Lower lobe of right lung (tissue), 2 donors: Measurements from ENCODE around the gene PRKCH. TPM values are rescaled to one million over a fixed set of nuclear protein-coding genes. Genes with fewer than 3 reads are reported as not detected.

Source experiments
- ATAC-seq, 2 donors: fragments of 200-7000 bp; cut with Tn5 transposase; one replicate each; pipeline ENCODE4 v1.9.1; 2020 to 2022; ENCODE audit warnings: mild to moderate bottlenecking in 2 of 2, moderate library complexity in 2 of 2
- DNase-seq: peaks from one replicate; pipeline ENCODE4 v3.0.0-alpha.2; 2020
- H3K27ac ChIP-seq: fragments of 200-600 bp; one replicate; pipeline ENCODE4 v1.8.0; 2022
- H3K27me3 ChIP-seq: fragments of 200-600 bp; one replicate; pipeline ENCODE4 v1.8.0; 2022; ENCODE audit warnings: low read depth
- H3K36me3 ChIP-seq: fragments of 200-600 bp; one replicate; pipeline ENCODE4 v1.8.0; 2022; ENCODE audit warnings: mild to moderate bottlenecking
- H3K4me1 ChIP-seq: fragments of 200-600 bp; one replicate; pipeline ENCODE4 v1.8.0; 2022
- H3K4me3 ChIP-seq: fragments of 200-600 bp; one replicate; pipeline ENCODE4 v1.8.0; 2022; ENCODE audit warnings: mild to moderate bottlenecking
- H3K9me3 ChIP-seq: fragments of 200-600 bp; one replicate; pipeline ENCODE4 v1.8.0; 2022
- intact Hi-C: fragments of 100-400 bp; cut with DNase I; formaldehyde crosslinking; loops from one replicate; pipeline ENCODE4 v1.11.0; 2022
- total RNA-seq: library from RNA; stranded (reverse); fragmentation: NEBNext Ultra II Directional; extraction: Animal tissue kit (Norgen Biotek cat#: 25700); gene quantifications from one replicate; pipeline ENCODE4 v1.2.1, GENCODE V29; 2021
- TF ChIP-seq, protein P1 (sequence below): fragments of 200-600 bp; IDR thresholded peaks from one replicate; pipeline ENCODE4 v1.8.0; 2022; ENCODE audit warnings: antibody characterized with exemption, mild to moderate bottlenecking
- donor health status: DM: no; HTN: yes; CAD: no; lungs with severe emphysema.

The PRKCH gene
- total RNA-seq, 1 donor from 2014 or later, result 60.9 TPM

DNA sequence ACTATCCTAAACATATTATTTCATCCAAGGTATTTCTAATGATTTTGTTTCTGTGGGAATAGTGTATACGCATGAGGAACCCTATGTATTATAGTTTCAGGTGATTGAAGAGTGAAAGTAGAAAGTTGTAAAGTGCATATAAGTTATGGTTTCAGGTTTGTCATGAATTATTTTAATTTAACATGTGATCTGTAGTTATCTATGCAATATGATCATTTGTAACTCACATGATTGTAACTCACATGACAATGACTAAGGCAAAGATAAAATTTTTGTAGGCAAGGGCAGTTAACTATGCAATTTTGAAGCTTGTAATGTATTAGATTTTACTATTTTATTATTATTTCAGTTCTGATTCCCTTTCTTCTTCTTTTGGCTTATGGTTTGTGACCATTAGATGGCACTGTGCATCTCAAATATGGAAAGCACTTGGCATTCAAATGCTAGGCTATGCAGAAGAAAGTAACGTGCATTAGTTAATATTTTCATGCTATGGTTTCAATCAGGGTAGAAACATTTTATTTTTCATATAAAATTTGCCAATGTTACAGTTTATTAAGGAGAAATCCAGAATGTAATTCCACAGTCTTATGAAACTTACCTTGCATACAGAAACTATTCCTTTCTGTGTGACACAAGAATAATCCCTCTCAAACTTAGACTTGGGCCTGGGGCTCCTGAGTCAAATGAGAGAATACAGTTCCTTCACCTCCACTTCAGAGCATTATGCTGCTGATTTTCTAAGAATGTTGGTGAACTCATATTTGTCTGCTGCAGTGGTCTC, 24.5 kb upstream of the PRKCH start:
- ATAC-seq (peak; percentile 60 to 76), DNase-seq (no peak)
- Histone ChIP-seq H3K36me3 (no peaks in the 10 kb centered on the region), H3K4me3 (no peak overlapping the region), H3K4me1 (no peaks in the 10 kb centered on the region), H3K9me3 (no peaks in the 10 kb centered on the region), H3K27me3 (no peaks in the 10 kb centered on the region), H3K27ac (no peak overlapping the region)
- intact Hi-C loops, result no loop called here
- TF ChIP-seq, protein P1, sequence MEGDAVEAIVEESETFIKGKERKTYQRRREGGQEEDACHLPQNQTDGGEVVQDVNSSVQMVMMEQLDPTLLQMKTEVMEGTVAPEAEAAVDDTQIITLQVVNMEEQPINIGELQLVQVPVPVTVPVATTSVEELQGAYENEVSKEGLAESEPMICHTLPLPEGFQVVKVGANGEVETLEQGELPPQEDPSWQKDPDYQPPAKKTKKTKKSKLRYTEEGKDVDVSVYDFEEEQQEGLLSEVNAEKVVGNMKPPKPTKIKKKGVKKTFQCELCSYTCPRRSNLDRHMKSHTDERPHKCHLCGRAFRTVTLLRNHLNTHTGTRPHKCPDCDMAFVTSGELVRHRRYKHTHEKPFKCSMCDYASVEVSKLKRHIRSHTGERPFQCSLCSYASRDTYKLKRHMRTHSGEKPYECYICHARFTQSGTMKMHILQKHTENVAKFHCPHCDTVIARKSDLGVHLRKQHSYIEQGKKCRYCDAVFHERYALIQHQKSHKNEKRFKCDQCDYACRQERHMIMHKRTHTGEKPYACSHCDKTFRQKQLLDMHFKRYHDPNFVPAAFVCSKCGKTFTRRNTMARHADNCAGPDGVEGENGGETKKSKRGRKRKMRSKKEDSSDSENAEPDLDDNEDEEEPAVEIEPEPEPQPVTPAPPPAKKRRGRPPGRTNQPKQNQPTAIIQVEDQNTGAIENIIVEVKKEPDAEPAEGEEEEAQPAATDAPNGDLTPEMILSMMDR, result peak; percentile 66

DNA sequence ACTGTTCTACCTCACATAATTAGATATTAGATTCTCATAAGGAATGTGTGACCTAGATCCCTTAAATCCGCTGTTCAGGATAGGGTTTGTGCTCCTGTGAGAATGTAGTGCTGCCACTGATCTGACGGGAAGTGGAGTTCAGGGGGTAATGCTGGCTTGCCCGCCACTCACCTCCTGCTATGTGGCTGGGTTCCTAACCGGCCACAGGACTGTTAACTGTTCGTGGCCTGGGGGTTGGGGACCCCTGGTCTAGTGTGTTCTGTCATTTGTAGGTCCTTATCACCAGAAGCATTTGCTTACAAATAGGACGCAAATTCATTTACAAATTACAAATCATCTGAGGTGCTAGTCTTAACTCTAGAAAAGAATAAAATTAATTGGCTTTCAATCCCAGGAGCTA, 23.8 kb upstream of the PRKCH start:
- TF ChIP-seq, protein P1, result no peak
- Histone ChIP-seq H3K4me3 (no peak overlapping the region), H3K27me3 (no peaks in the 10 kb centered on the region), H3K27ac (no peak overlapping the region), H3K4me1 (no peaks in the 10 kb centered on the region), H3K36me3 (no peaks in the 10 kb centered on the region), H3K9me3 (no peaks in the 10 kb centered on the region)
- DNase-seq (no peak), ATAC-seq (no peak)
- intact Hi-C loops, result no loop called here

DNA sequence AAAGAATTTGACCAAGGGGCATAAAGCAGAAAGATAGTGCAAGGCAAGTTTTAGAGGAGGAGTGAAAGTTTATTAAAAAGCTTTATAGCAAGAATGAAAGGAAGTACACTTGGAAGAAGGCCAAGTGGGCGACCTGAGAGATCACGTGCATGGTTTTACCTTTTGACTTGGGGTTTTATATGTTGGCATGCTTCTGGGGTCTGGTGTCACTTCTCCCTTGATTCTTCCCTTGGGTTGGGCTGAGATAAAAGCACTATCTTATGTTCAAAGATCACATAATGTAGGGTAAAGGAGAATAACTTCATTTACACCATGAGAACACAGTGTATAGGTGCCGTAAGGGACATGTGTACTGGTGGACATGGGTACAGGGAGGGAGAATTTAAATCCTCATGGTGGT, 22.6 kb upstream of the PRKCH start:
- no peaks in the 10 kb centered on the region for H3K4me1 ChIP-seq
- H3K36me3 ChIP-seq, result no peaks in the 10 kb centered on the region
- TF ChIP-seq, protein P1, result no peak
- no peak overlapping the region for H3K4me3 ChIP-seq
- DNase-seq, result no peak
- H3K27me3 ChIP-seq, result no peaks in the 10 kb centered on the region
- no peak for ATAC-seq
- intact Hi-C loops, result no loop called here
- no peak overlapping the region for H3K27ac ChIP-seq
- no peaks in the 10 kb centered on the region for H3K9me3 ChIP-seq

DNA sequence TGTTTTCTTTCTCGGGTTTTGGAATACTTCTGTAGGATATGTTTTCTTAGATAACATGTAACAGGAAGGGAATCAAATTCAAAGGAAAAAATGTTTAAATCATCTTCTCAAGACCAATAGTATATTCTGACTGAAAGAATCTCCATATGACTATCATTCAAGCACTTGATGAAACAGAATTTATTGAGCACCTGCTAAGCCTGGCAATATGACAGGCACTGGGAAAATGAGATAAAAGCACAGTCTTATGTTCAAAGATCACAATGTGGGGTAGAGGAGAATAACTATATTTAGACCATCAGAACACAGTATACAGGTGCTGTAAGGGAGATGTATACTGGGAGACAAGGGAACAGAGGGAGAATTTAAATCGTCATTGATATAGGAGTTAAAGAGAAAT, 21.2 kb upstream of the PRKCH start:
- no peak for DNase-seq
- intact Hi-C loops, result no loop called here

DNA sequence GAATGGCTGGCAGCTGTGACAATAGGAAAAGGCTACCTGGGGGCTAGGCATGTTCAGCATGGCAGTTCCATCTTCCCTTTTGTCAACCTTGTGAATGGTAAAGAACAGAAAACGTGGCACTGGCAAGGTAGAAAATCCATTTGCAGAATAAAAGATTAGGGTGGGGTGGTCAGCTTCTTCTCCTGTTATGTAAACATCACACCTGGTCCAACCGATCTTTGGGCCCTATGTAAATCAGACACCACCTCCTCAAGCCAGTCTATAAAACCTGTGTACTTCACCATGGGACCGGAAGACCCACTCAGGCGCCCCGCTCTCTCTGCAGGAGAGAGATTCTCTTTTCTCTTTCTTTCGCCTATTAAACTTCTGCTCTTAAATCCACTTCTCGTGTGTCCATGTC, 20.6 kb upstream of the PRKCH start:
- TF ChIP-seq, protein P1, result no peak
- Histone ChIP-seq H3K27me3 (no peaks in the 10 kb centered on the region), H3K9me3 (no peaks in the 10 kb centered on the region), H3K4me1 (no peaks in the 10 kb centered on the region), H3K36me3 (no peaks in the 10 kb centered on the region), H3K4me3 (no peak overlapping the region), H3K27ac (no peak overlapping the region)
- ATAC-seq, result no peak
- DNase-seq, result no peak
- intact Hi-C loops, result no loop called here

More for the DNA sequence above, 21.2 kb upstream of the PRKCH start:
- TF ChIP-seq, protein P1, result no peak
- Histone ChIP-seq H3K4me1 (no peaks in the 10 kb centered on the region), H3K9me3 (no peaks in the 10 kb centered on the region), H3K36me3 (no peaks in the 10 kb centered on the region), H3K27me3 (no peaks in the 10 kb centered on the region), H3K4me3 (no peak overlapping the region), H3K27ac (no peak overlapping the region)
- no peak for ATAC-seq
